ENCODE data around the gene TOM1. TPM values are rescaled to one million over a fixed set of nuclear protein-coding genes. Genes with fewer than 3 reads are reported as not detected.

TOM1 gene
- total and polyA plus RNA-seq, 2 of the 13 experiments (the other 11 are each of a cell fraction or from before 2014, with no cell fraction given), result 30.8 to 87.3 TPM

GRCh38 chr22:35301372-35301874 is 1.7 kb downstream of the TOM1 start (continued):
- TF ChIP-seq ZSCAN12 (CRISPR knock-in tag; IDR thresholded peaks at IDR 0.05) (no peak), ZNF792 (CRISPR knock-in tag; IDR thresholded peaks at IDR 0.05) (peak; percentile 52; the same call in 1 of the 2 replicates), ZMAT3 (CRISPR knock-in tag; conservative IDR thresholded peaks at IDR 0.05) (no peak), ZNF207 (IDR thresholded peaks at IDR 0.05; ENCODE audit: borderline replicate concordance) (no peak), ZNF383 (CRISPR knock-in tag; IDR thresholded peaks at IDR 0.05; ENCODE audit: borderline replicate concordance) (no peak), HNRNPH1 (optimal IDR thresholded peaks at IDR 0.05; ENCODE audit: low read depth, low read length) (no peak), HCFC1 (IDR thresholded peaks at IDR 0.05; ENCODE audit: low read depth, low read length) (no peak), HMG20A (CRISPR knock-in tag; IDR thresholded peaks at IDR 0.05; ENCODE audit: borderline replicate concordance) (peak; percentile 53), ZNF616 (CRISPR knock-in tag; IDR thresholded peaks at IDR 0.05; ENCODE audit: low read depth) (no peak), ZXDC (CRISPR knock-in tag; IDR thresholded peaks at IDR 0.05) (no peak), FOXP4 (CRISPR knock-in tag; IDR thresholded peaks at IDR 0.05) (peak; percentile 54; the same call in 1 of the 2 replicates)
- TF ChIP-seq, protein P1, sequence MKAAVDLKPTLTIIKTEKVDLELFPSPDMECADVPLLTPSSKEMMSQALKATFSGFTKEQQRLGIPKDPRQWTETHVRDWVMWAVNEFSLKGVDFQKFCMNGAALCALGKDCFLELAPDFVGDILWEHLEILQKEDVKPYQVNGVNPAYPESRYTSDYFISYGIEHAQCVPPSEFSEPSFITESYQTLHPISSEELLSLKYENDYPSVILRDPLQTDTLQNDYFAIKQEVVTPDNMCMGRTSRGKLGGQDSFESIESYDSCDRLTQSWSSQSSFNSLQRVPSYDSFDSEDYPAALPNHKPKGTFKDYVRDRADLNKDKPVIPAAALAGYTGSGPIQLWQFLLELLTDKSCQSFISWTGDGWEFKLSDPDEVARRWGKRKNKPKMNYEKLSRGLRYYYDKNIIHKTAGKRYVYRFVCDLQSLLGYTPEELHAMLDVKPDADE (CRISPR knock-in tag; IDR thresholded peaks at IDR 0.05), result no peak
- TF ChIP-seq, protein P2, sequence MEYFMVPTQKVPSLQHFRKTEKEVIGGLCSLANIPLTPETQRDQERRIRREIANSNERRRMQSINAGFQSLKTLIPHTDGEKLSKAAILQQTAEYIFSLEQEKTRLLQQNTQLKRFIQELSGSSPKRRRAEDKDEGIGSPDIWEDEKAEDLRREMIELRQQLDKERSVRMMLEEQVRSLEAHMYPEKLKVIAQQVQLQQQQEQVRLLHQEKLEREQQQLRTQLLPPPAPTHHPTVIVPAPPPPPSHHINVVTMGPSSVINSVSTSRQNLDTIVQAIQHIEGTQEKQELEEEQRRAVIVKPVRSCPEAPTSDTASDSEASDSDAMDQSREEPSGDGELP (IDR thresholded peaks at IDR 0.05; ENCODE audit: borderline replicate concordance, low read depth), result no peak
- TF ChIP-seq, protein P3, sequence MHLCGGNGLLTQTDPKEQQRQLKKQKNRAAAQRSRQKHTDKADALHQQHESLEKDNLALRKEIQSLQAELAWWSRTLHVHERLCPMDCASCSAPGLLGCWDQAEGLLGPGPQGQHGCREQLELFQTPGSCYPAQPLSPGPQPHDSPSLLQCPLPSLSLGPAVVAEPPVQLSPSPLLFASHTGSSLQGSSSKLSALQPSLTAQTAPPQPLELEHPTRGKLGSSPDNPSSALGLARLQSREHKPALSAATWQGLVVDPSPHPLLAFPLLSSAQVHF (CRISPR knock-in tag; IDR thresholded peaks at IDR 0.05), result no peak
- TF ChIP-seq, protein P4, sequence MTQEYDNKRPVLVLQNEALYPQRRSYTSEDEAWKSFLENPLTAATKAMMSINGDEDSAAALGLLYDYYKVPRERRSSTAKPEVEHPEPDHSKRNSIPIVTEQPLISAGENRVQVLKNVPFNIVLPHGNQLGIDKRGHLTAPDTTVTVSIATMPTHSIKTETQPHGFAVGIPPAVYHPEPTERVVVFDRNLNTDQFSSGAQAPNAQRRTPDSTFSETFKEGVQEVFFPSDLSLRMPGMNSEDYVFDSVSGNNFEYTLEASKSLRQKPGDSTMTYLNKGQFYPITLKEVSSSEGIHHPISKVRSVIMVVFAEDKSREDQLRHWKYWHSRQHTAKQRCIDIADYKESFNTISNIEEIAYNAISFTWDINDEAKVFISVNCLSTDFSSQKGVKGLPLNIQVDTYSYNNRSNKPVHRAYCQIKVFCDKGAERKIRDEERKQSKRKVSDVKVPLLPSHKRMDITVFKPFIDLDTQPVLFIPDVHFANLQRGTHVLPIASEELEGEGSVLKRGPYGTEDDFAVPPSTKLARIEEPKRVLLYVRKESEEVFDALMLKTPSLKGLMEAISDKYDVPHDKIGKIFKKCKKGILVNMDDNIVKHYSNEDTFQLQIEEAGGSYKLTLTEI (CRISPR knock-in tag; conservative IDR thresholded peaks at IDR 0.05), result no peak
- TF ChIP-seq, protein P5, sequence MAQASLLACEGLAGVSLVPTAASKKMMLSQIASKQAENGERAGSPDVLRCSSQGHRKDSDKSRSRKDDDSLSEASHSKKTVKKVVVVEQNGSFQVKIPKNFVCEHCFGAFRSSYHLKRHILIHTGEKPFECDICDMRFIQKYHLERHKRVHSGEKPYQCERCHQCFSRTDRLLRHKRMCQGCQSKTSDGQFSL (CRISPR knock-in tag; IDR thresholded peaks at IDR 0.05), result no peak
- TF ChIP-seq, protein P6, sequence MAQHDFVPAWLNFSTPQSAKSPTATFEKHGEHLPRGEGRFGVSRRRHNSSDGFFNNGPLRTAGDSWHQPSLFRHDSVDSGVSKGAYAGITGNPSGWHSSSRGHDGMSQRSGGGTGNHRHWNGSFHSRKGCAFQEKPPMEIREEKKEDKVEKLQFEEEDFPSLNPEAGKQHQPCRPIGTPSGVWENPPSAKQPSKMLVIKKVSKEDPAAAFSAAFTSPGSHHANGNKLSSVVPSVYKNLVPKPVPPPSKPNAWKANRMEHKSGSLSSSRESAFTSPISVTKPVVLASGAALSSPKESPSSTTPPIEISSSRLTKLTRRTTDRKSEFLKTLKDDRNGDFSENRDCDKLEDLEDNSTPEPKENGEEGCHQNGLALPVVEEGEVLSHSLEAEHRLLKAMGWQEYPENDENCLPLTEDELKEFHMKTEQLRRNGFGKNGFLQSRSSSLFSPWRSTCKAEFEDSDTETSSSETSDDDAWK (CRISPR knock-in tag; IDR thresholded peaks at IDR 0.05), result no peak
